OCI-LY3 (cell line): ENCODE measurements around the gene PHF19.

Experiments
- CTCF ChIP-seq: fragments of 200-600, 300-600 bp; sonication (generic); IDR thresholded peaks from 2 replicates; pipeline ENCODE4 v1.5.1; 2014; ENCODE audit warnings: antibody characterized with exemption, low read length, low read depth
- EZH2phosphoT487 ChIP-seq: fragments of 200-600 bp; shearing (Covaris generic); IDR thresholded peaks from 2 replicates; pipeline ENCODE4 v1.6.1; 2018; ENCODE audit warnings: antibody characterized with exemption, mixed run types, low read depth

GRCh38 chr9:120865176-120865575 is 11.8 kb downstream of the PHF19 start:
- TF ChIP-seq EZH2phosphoT487 (no peak), CTCF (no peak)
